GM18511 (cell line): Measurements from ENCODE around the gene JPH3.
"Not testable (repeated sequence)": the region's sequence is repeated elsewhere in the genome, so short reads cannot be mapped to it uniquely, and the experiment has no call there.

Experiments used
- ATAC-seq: cut with Tn5 transposase; IDR thresholded peaks from one replicate; pipeline ENCODE4 v1.9.1; 2021; ENCODE audit warnings: mild to moderate bottlenecking, moderate library complexity; ENCODE audit not compliant: unreplicated experiment

The JPH3 gene

GRCh38 chr16:87677830-87678229 lies 75.5 kb downstream of the JPH3 start:
- no peak for ATAC-seq

- no peak for ATAC-seq
These were observed 76.3 kb downstream of the JPH3 start for GRCh38 chr16:87678618-87679017.

- ATAC-seq, result no peak
These were observed 77.4 kb downstream of the JPH3 start for GRCh38 chr16:87679593-87680271.

GRCh38 chr16:87680272-87680644 lies 78.0 kb downstream of the JPH3 start:
- ATAC-seq, result no peak

- ATAC-seq, result not testable (repeated sequence)
These were observed 78.8 kb downstream of the JPH3 start for GRCh38 chr16:87681051-87681602.

- ATAC-seq, result no peak
These were observed 79.8 kb downstream of the JPH3 start for GRCh38 chr16:87681981-87682570.

- no peak for ATAC-seq
These were observed 80.6 kb downstream of the JPH3 start for GRCh38 chr16:87682852-87683399.

GRCh38 chr16:87684106-87684677 lies 81.9 kb downstream of the JPH3 start:
- ATAC-seq, result no peak

- ATAC-seq, result no peak
These were observed 82.5 kb downstream of the JPH3 start for GRCh38 chr16:87684711-87685404.

- no peak for ATAC-seq
These were observed 83.1 kb downstream of the JPH3 start for GRCh38 chr16:87685405-87685755.

GRCh38 chr16:87685766-87686165 lies 83.5 kb downstream of the JPH3 start:
- ATAC-seq, result no peak

GRCh38 chr16:87686697-87687096 lies 84.4 kb downstream of the JPH3 start:
- no peak for ATAC-seq

GRCh38 chr16:87687126-87687910 lies 85.0 kb downstream of the JPH3 start:
- no peak for ATAC-seq

GRCh38 chr16:87687998-87688529 lies 85.8 kb downstream of the JPH3 start:
- no peak for ATAC-seq

- ATAC-seq, result no peak
These were observed 86.8 kb downstream of the JPH3 start for GRCh38 chr16:87688876-87689815.

GRCh38 chr16:87689956-87690465 lies 87.7 kb downstream of the JPH3 start:
- no peak for ATAC-seq

- no peak for ATAC-seq
These were observed 88.8 kb downstream of the JPH3 start for GRCh38 chr16:87690911-87691685.

GRCh38 chr16:87691686-87692079 lies 89.4 kb downstream of the JPH3 start:
- ATAC-seq, result no peak
